Hematopoietic multipotent progenitor cell treated with erythropoietin and hydrocortisone succinate and interleukin-3 and kit ligand, for 15 days (in vitro differentiated cells): ENCODE results near the gene NGLY1.

Experiments used
- DNase-seq: peaks from one replicate; pipeline ENCODE4 v3.0.0-alpha.2; 2015; ENCODE audit warnings: low spot score

The NGLY1 gene, protein sequence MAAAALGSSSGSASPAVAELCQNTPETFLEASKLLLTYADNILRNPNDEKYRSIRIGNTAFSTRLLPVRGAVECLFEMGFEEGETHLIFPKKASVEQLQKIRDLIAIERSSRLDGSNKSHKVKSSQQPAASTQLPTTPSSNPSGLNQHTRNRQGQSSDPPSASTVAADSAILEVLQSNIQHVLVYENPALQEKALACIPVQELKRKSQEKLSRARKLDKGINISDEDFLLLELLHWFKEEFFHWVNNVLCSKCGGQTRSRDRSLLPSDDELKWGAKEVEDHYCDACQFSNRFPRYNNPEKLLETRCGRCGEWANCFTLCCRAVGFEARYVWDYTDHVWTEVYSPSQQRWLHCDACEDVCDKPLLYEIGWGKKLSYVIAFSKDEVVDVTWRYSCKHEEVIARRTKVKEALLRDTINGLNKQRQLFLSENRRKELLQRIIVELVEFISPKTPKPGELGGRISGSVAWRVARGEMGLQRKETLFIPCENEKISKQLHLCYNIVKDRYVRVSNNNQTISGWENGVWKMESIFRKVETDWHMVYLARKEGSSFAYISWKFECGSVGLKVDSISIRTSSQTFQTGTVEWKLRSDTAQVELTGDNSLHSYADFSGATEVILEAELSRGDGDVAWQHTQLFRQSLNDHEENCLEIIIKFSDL

DNA sequence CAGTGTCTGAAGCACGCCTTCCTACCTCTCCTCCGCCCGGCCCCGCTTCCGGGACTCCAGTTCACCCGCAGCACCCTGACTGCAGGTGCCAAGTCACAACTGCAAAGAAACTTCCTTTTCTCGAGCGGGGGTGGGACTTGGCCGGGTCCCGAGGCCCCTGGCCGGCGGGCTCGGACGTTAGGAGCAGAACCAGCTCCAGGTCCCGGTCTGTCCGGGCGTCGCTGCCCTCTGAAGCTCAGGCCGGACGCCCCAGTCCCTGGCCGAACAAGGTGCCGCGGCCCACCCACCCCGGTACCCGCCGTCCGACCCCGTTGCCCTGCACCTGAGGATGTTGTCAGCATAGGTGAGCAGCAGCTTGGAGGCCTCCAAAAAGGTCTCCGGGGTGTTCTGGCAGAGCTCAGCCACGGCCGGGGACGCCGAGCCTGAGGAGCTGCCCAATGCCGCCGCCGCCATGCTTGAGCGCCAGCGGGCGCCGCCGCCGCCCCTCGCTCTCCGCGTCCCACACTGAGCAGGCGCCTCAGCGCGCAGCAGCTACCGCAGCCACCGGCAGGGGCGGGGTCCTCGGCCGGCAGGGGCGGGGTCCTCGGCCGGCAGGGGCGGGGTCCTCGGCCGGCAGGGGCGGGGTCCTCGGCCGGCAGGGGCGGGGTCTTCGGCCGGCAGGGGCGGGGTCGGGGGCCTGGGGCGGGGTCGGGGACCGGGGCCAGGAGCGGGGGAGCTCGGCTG is at the start of gene NGLY1:
TSS of gene NGLY1 (minus strand) at position 506 of the 723 bp plus-strand sequence. CDS start at position 453, 53 bp downstream.
- DNase-seq: peak; percentile 79

DNA sequence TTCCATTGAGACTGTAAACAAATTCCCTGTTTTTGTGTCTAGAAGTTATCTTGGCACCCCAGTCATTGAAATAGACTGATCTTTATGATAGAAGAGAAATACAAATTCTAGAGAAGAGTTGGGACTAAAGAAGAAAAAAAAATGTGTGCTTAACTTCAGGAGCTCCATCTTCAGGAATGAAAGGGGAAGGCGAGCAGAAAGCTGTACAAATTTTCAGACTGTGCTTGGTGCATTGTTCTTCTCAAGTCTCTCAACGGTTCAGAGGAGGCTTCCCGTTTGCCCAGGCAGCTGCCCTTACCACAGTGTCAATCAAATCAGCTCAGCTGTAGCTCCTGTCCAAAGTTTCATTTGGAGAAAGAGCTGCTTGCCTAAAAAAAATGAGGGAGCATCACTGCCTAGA is 48.3 kb upstream of the NGLY1 start:
- DNase-seq: no peak

DNA sequence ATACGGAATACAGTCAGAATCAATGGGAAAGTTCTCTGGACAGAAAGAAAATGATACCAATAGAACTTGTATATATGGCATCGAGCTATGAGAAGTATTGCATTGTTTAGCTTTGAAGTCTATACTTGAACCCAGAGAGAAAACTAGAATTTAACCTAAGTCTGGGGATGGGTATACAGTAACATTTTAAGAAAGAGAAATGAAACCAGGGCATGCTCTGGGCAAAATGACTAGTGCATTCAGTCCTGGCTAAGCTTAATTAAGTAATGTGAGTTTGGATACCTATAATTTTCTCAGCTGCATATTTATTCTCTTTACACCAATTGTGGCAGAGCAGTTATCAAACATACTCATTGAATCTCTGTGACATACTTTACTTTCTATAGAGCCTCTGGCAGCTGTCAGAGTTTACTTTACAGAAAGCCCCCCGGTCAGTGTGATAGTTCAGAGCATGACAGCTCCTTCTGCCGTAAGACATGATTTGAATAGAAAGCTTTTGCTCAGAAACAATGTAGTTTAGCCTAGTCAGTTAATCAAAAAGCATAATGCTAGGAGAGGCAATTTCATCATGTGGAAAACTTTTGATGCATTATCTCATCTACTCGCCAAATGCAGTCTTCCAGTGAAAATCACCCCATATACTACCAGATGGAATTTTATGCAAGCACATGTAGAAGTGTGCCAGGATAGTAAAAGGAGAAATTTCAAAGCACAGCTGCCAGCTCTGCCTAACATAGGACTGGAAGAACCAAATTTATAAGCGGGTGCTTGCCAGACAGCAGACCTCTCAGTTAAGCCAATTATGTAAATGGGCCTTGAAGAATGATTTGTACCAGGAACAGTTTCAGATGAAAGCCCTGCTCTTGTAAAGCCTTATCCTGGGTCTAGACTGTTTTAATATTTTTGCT is 47.4 kb upstream of the NGLY1 start:
- DNase-seq: no peak

DNA sequence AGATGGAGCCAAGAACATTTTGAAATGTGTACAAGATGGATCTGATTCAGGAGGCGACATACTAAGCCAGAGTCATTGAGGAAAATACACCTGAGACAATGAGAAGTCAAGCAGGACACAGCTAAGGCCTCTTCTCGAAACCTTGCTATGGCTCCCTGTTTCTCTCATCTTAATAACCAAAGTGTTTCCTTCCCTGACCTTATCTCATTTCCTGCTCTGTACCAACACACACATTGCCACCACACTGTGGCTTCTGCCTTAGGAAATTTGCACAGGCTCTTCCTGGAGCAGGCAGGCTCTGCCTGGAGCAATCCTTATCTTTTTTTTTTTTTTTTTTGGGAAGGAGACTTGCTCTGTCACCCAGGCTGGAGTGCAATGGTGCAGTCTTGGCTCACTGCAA is 43.3 kb upstream of the NGLY1 start:
- no peak for DNase-seq

DNA sequence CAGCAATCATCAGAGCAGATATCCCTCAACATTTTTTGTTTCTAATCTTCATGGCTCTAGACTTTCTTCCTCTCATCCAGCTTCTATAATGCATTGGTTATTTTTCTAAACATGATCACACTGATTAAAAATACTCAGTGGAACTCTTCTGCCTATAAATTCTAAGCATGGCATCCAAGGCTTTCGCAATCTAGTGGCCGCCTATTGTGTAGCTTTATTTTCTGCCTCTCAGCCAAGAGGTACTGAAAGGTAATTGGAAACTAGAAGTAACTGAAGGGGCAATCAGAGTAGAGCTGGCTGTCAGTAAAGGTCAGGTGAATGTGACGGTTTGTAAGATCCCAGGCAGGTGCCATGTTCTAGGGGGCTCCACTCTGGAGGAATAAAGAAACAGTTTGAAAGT is 40.1 kb upstream of the NGLY1 start:
- no peak for DNase-seq

DNA sequence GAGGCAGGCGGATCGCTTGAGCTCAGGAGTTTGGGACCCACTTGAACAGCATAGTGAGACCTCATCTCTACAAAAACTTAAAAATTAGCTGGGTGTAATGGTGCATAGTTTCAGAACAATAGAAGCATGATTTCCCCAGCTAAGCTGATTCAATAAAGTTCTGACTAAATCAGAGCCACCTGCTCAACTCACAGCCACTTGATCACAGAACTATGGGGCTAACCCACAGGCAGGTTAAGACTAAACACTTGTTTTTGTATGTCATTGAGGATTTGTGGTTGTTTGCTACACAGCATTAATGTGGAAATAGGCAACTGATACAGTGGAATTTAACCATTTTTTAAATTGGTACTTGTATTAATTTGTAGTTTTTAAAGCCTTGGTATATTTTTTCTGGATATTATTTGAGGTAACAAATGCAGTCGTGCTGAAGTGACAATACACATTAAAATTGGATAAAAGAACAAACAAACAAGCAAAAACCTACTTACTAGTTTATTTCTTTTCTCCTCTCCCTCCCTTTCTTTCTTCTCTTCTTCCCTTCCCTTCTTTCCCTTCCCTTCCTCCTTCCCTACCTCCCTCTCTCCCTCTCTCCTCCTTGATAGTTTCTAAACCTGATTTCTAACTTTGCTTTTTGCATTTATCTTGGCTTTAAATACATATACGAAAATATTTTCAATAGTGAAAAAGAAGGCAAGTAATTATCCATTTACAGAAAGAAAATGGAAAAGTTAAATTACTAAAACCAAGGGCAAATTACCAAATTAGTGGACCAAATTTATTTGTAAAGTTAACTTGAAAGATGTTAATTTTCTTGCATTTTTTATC is 38.7 kb upstream of the NGLY1 start:
- no peak for DNase-seq

DNA sequence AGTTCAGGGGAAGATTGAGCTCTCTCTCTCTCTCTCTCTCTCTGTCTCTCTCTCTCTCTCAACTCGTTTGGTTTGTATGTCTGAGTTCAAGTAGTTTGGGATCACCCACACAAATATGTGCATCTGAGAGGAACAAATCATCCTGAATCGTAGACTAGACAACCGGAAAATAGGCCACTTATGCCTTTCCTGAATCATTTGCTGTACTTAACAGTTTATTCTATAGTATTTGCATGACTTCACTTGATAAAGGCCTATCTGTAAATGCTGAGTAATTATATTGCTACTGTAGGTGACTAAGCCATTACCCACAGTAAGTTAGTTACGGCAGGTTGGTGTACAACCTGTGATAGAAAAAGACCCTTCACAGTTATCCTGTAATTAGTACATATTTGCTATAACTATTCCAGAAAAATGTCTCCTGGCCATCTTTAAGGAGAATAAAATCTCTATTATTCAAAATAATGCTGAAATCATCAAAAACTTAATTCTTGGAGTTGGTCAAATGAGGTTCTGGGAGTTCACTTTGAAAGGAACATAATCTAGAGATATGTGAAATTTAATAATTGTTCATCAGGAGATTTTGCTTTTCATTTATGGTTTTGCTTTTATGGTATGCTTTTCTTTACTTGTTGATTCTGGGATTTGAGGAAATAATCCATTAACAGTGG is 37.7 kb upstream of the NGLY1 start:
- DNase-seq: no peak

DNA sequence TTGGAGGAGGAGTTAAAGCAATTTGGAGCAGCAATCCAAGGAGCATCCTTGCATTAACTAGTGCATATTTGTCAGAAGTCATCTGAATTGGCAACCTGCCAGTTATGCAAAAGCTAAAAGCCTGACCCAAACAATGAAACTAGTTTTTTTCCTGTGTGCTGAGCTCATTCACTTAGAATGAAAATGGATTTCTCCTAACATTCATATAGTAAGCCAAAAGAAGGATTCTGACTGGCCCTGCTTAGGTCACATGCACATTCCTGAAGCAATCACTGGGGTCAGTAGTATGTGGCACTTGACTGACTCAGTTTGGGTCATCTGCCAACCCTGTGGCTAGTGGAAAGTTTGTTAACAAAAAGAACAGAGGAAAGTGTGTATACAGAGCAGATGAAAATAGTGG is 37.1 kb upstream of the NGLY1 start:
- peak; percentile 26 for DNase-seq

DNA sequence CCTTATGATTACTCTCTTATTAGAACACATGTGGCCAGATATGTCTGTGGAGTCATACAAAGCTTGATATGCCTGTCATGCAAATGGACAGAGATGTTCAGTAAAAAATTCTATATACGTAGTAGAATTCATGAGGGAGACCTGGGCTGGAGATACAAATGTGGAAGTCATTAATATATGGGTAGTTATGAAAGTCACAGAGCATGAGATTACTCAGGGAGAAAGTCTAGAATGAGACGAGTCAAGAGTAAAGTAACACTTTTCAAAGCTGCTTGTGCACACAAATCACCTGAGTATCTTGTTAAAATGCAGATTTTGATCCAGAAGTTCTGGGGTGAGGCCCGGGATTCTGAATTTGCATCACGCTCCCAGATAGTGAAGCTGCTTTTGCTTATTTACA is 35.1 kb upstream of the NGLY1 start:
- no peak for DNase-seq

DNA sequence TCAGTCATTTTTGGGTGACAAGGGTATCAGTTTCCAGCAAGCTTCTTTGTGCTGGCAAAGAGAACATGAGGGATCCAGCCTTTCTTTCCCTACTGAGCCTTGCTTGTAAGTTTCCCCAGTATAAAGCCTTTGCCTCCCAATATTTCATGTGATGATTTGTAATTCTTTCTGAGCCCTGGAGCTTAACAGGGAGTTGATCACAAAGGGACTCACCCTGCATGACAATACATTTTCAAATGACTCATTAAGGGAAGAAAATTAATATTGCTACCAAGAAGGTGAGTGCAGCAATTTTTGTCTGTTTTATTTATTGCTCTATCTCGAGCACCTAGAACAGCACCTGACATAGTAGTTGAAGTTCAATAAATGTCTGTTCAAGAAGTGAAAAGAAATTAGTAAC is 34.4 kb upstream of the NGLY1 start:
- no peak for DNase-seq

DNA sequence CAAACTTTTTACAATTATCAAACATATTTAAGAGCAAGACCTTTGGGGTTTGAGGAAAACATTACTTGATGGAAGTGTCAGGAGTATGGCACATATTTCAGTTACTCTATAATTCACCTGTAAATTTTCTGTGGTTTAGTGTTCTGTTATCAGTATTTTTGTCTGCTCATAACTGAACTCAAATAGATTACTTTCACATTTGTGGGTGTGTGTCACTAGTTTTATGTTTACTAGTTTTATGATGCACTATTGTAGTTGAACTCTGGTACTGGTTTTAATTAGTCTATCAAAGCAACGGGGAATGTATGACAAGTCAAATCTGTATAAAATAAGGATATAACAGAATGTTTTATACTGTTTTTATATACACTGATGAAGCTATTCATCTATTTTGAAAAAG is 33.9 kb upstream of the NGLY1 start:
- no peak for DNase-seq

DNA sequence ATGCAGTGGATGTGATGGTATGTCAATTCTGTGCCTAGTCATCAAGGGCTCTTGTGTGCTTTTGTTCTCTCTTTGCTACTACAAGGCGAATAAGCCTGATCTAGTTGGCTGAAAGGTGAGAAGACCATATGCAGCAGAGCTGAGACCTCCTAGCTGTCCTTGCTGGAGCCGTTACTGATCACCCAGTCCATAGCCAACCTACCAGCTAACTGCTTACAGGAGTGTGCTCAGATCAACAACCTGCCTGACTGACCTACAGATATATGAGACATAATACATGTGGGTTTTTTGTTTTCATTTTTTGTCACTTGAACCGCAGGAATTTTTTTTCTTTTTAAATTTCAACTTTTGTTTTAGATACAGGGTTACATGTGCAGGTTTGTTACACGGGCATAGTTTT is 29.4 kb upstream of the NGLY1 start:
- DNase-seq: no peak

DNA sequence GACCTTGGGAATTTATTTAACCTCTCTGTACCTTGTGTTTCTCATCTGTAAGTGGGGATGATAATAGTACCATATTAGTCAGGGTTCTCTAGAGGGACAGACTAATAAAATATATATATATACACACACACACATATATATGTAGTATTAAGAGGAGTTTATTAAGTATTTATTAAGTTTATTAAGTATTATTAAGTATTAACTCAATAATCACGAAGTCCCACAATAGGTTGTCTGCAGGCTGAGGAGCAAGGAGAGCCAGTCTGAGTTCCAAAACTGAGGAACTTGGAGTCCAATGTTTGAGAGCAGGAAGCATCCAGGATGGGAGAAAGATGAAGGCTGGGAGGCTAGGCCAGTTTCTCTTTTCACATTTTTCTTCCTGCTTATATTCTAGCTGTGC is 21.4 kb upstream of the NGLY1 start:
- no peak for DNase-seq

DNA sequence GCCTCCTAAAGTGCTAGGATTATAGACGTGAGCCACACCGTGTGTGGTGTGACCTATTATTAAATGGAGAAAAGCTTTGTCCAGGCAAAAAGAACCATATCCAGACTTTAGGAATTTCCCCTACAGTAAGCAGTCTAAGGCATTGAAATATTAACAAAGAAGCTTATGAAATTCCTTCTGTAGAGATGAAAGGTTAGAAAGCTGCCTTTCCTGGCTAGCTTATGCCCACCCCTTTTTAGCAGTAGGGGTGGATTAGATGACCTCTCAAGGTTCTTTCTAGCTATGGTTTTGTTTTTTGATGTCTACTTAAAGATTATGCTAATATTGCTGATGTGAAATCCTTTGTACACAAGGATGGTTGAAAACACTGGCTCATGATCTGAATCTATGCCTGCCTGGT is 20.6 kb upstream of the NGLY1 start:
- DNase-seq: no peak

DNA sequence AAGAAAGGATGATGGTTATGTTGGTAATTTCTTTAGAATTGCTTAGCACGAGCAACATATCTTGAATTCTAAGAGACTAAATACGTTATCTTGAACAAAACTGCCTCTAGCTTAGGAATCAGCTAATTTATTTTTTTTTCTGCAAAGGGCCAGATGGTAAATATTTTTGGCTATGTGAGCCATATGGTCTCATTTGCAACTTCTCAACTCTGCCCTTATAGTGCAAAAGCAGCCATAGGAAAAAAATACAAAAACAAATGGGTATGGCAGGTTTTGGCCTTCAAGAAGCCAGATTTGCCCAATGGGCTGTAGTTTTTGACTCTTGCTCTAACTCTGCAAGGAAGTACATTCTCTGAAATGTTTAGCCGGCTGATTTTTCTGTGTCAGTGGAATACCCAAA is 18.5 kb upstream of the NGLY1 start:
- DNase-seq: no peak

DNA sequence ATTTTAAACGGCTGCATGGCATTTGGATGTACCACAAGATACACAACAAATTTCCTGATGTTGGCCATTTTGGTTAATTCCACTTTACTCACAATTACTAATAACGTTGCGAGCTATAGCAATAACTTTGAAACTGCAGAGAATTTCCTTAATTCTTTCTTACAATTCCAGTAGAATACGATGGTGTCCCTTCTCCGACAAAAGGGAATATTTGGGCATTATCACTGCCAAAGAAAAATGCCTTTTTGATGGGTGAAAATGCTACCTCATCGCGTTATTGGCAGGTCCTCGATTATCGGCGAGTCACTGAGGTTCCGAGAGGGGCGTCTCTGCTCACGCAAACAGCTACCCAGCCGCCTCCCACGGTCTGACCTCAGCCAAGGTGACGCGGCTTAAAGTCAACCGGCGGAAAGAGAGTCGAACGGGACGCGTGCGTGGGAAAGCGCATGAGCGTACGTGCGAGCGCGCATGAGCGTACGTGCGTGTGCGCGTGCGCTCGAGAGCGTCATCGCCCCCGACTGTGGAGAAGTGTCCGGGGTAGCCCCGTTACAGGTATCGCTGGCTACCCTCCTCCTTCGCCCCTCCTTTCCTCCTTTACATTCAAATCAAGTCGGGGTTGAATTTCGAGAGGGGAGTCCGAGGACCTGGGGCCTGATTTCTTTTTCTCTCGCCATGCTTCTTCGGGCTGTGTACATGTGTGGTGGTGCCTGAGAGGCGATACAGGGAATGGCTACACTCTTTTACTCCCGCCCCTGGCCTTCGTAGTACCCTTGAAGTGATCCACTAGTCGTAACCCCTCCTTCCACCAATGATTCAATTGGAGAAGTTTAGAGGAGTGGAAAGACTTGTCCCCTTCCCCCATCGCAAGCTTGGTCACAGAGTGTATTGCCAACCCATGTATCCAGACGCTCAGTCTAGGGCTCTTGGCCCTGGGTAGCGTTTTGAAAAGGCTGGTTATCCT is 6.6 kb upstream of the NGLY1 start, which contains the start of gene OXSM:
TSS of gene OXSM (plus strand) at position 495 of the 961 bp plus-strand sequence. CDS start 931 bp downstream, outside the sequence.
- peak; percentile 97 for DNase-seq

DNA sequence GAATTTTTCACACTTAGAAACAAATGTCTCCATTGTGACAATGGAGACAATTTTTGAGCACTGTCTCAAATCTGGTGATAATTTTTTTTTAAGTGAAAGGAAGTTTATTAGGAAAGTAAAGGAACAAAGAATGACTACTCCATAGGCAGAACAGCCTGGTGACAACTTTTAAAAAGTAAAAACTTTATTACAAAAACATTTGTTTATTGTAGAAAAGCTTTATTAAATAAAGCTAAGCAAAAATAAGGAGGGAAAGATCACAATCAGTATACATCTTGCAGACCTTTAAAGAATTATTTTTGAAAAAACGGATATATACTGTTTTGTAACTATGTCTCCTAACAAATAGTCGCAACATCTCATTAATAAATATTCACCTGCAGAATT is 6.0 kb upstream of the NGLY1 start:
- DNase-seq: no peak

DNA sequence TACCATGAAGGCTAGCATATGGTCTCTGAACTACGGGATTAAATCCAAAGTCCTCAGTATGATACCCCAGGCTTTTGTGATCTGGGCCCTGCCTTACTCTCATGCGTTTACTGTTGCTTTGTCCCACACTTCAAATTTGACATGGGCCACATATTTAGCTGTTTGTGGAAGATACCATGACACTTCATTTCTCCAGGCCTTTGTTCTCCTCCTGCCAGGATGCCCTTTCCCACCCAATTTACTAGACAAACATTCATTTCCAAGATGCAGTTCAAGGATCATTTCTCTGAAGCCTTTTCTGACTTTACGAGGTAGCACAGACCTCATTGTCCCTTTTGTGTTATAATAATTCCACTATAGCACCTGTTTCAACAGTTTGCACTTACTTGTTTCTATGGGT is 4.4 kb upstream of the NGLY1 start:
- no peak for DNase-seq

DNA sequence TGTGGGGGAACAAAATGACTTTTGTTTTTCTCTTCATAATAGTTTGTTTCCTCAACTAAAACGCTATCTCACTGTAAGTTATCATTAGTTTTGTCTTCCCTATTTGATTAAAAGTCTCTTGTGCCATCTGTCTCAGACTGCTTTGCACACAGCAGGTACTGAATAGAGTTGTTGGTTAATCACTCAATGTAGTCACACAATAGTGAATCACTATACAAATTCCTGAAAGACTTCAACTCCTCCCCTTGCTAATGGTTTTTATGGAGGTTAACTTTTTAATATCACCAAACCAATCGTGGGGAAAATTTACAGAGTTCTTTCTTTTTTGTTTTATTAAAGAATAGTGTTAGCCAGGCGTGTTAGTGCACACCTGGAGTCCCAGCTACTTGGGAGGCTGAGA is 2.6 kb upstream of the NGLY1 start:
- no peak for DNase-seq
